Measurements from ENCODE around the gene FHL5.

DNA sequence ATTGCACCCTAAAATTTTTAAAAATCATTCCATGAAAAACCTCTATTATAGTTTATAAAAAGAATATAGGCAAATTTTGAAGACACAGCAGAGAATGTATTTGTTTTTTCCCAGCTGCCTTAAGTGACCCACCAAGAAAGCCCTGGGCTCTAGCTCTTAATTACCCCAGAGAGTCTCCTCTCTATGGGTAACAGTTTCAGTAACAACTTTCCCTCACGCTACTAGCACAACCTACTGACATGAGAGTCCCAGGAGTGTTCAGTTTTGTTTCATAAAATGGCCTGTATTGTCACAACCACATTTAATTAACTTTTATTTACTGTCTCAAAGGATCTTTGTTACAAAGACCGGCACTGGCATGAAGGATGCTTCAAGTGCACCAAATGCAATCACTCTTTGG, 41.5 kb downstream of the FHL5 start:
- TF ChIP-seq, protein P1, sequence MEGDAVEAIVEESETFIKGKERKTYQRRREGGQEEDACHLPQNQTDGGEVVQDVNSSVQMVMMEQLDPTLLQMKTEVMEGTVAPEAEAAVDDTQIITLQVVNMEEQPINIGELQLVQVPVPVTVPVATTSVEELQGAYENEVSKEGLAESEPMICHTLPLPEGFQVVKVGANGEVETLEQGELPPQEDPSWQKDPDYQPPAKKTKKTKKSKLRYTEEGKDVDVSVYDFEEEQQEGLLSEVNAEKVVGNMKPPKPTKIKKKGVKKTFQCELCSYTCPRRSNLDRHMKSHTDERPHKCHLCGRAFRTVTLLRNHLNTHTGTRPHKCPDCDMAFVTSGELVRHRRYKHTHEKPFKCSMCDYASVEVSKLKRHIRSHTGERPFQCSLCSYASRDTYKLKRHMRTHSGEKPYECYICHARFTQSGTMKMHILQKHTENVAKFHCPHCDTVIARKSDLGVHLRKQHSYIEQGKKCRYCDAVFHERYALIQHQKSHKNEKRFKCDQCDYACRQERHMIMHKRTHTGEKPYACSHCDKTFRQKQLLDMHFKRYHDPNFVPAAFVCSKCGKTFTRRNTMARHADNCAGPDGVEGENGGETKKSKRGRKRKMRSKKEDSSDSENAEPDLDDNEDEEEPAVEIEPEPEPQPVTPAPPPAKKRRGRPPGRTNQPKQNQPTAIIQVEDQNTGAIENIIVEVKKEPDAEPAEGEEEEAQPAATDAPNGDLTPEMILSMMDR (IDR thresholded peaks at IDR 0.05; ENCODE audit: low read depth, low read length): no peak
- no peak for TF ChIP-seq EZH2phosphoT487 (IDR thresholded peaks at IDR 0.05; ENCODE audit: low read depth)

Data from OCI-LY3 (cell line).